Liver (tissue), 3 donors: ENCODE data around the gene COPZ1.

Experiments
- GABPA ChIP-seq, 2 donors: IDR thresholded peaks in 1 of 2; conservative IDR thresholded peaks in 1 of 2; 2 replicates each; pipeline ENCODE4 v1.6.1; 2016; ENCODE audit warnings: antibody characterized with exemption in 2 of 2, mild to moderate bottlenecking in 1 of 2, moderate library complexity in 1 of 2
- HNF4G ChIP-seq: IDR thresholded peaks from 2 replicates; pipeline ENCODE4 v1.6.1; 2016; ENCODE audit warnings: antibody characterized with exemption
- JUND ChIP-seq, 2 donors: IDR thresholded peaks; 2 replicates each; pipeline ENCODE4 v1.6.1; 2016; ENCODE audit warnings: antibody characterized with exemption in 2 of 2
- MAX ChIP-seq: IDR thresholded peaks from 2 replicates; pipeline ENCODE4 v1.6.1; 2016; ENCODE audit warnings: antibody characterized with exemption
- RAD21 ChIP-seq, 2 donors: IDR thresholded peaks; 2 replicates each; pipeline ENCODE4 v1.6.1; 2016; ENCODE audit warnings: antibody characterized with exemption in 2 of 2, mild to moderate bottlenecking in 2 of 2
- SP1 ChIP-seq: IDR thresholded peaks from 2 replicates; pipeline ENCODE4 v1.6.1; 2018; ENCODE audit warnings: antibody characterized with exemption, mild to moderate bottlenecking
- TAF1 ChIP-seq: conservative IDR thresholded peaks from 2 replicates; pipeline ENCODE4 v1.6.1; 2016; ENCODE audit warnings: antibody characterized with exemption, mild to moderate bottlenecking
- YY1 ChIP-seq: IDR thresholded peaks from 2 replicates; pipeline ENCODE4 v1.6.1; 2016; ENCODE audit warnings: antibody characterized with exemption, mild to moderate bottlenecking
- TF ChIP-seq, protein P1 (sequence below): fragments of 150-350 bp; IDR thresholded peaks from 2 replicates; pipeline ENCODE4 v1.5.1; 2017; ENCODE audit warnings: improper control_type of control experiment, low read depth, low read length; ENCODE audit not compliant: missing input control
- TF ChIP-seq, protein P2 (sequence below): IDR thresholded peaks from 2 replicates; pipeline ENCODE4 v1.6.1; 2016; ENCODE audit warnings: antibody characterized with exemption
- TF ChIP-seq, protein P3 (sequence below): IDR thresholded peaks from 2 replicates; pipeline ENCODE4 v1.6.1; 2016; ENCODE audit warnings: antibody characterized with exemption
- donor health status: healthy.
- donor health status: healthy.

DNA sequence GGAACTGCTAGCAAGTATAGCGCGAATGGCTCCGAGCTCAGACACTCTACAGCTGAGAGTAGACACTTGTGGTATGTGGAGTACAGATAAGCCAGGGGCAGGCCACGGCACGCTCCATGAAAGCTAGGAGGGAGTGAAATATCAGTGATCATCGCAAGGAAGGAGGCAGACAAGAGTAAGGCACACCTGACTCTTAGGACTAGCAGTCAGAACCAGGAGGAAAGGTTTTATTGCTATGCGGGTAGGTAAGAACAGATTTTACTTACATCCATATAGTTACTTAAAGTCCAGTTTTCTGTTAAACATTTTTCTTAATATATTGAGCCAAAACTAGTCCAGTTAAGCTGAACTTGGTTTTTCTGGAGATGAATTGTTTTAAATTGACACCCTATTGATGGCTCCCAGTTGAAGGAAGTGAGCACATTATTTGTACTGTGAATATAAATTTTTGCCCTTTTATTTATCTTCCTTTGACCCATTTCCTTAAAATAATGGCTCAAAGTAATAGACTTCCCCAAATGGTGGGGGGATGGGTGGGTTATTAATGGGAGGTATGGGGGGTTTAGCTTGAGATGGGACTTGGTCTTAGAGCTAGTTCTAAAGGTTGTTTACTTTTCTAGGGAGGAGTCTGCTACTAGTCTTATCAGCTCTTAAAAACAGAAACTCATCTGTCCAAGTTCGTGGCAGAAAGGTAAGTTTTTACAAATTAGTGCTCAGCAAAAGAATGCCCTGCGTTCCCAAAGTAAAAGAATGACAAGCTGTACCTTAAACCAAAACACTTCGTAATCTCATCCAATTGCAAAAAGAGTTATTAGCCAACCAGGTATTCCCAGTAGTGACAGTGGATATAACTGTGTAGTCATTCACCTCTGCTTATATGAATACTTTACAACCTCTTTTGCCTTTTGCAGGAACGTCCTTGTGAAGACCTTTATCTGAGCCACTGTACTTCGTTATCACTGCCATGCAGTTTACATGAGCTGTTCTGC lies 38.6 kb upstream of the COPZ1 start:
- TF ChIP-seq, protein P1, sequence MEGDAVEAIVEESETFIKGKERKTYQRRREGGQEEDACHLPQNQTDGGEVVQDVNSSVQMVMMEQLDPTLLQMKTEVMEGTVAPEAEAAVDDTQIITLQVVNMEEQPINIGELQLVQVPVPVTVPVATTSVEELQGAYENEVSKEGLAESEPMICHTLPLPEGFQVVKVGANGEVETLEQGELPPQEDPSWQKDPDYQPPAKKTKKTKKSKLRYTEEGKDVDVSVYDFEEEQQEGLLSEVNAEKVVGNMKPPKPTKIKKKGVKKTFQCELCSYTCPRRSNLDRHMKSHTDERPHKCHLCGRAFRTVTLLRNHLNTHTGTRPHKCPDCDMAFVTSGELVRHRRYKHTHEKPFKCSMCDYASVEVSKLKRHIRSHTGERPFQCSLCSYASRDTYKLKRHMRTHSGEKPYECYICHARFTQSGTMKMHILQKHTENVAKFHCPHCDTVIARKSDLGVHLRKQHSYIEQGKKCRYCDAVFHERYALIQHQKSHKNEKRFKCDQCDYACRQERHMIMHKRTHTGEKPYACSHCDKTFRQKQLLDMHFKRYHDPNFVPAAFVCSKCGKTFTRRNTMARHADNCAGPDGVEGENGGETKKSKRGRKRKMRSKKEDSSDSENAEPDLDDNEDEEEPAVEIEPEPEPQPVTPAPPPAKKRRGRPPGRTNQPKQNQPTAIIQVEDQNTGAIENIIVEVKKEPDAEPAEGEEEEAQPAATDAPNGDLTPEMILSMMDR = no peak
- TF ChIP-seq TAF1 (no peak), RAD21 (IDR thresholded peaks at IDR 0.05) (no peak), YY1 (no peak), HNF4G (no peak), MAX (no peak), SP1 (no peak), GABPA (IDR thresholded peaks at IDR 0.05 in 1 of 2, conservative IDR thresholded peaks at IDR 0.05 in 1 of 2) (no peak), JUND (IDR thresholded peaks at IDR 0.05) (no peak)
- TF ChIP-seq, protein P2, sequence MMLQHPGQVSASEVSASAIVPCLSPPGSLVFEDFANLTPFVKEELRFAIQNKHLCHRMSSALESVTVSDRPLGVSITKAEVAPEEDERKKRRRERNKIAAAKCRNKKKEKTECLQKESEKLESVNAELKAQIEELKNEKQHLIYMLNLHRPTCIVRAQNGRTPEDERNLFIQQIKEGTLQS = no peak
- TF ChIP-seq, protein P3, sequence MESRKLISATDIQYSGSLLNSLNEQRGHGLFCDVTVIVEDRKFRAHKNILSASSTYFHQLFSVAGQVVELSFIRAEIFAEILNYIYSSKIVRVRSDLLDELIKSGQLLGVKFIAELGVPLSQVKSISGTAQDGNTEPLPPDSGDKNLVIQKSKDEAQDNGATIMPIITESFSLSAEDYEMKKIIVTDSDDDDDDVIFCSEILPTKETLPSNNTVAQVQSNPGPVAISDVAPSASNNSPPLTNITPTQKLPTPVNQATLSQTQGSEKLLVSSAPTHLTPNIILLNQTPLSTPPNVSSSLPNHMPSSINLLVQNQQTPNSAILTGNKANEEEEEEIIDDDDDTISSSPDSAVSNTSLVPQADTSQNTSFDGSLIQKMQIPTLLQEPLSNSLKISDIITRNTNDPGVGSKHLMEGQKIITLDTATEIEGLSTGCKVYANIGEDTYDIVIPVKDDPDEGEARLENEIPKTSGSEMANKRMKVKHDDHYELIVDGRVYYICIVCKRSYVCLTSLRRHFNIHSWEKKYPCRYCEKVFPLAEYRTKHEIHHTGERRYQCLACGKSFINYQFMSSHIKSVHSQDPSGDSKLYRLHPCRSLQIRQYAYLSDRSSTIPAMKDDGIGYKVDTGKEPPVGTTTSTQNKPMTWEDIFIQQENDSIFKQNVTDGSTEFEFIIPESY = no peak
